GM23338 (cell line): ENCODE measurements around the gene SLC66A2. TPM values are rescaled to one million over a fixed set of nuclear protein-coding genes. Genes with fewer than 3 reads are reported as not detected.

Experiments used
- ATAC-seq: fragments of 200-7000 bp; cut with Tn5 transposase; 3 replicates; pipeline ENCODE4 v1.9.1; 2020
- DNase-seq: peaks from one replicate; pipeline ENCODE4 v3.0.0-alpha.2; 2015; ENCODE audit warnings: low spot score
- H2AFZ ChIP-seq: fragments of 200-600 bp; sonication (generic); 2 replicates; pipeline ENCODE4 v1.8.0; 2016; ENCODE audit warnings: antibody characterized with exemption, mild to moderate bottlenecking, moderate library complexity
- H3F3A ChIP-seq: fragments of 200-600 bp; sonication (generic); replicated peaks from 2 replicates; pipeline ENCODE4 v1.8.0; 2017; ENCODE audit warnings: antibody characterized with exemption, mixed run types, low read depth
- H3K27ac ChIP-seq: fragments of 200-600 bp; sonication (generic); 2 replicates; pipeline ENCODE4 v1.6.1; 2016; ENCODE audit warnings: low read depth
- H3K27me3 ChIP-seq: fragments of 200-600 bp; sonication (generic); 2 replicates; pipeline ENCODE4 v1.8.0; 2016; ENCODE audit warnings: mild to moderate bottlenecking, mixed run types, moderate library complexity; ENCODE audit not compliant: insufficient read depth
- H3K36me3 ChIP-seq: fragments of 200-600 bp; sonication (generic); 2 replicates; pipeline ENCODE4 v1.8.0; 2016; ENCODE audit warnings: mild to moderate bottlenecking; ENCODE audit not compliant: insufficient read depth
- H3K4me1 ChIP-seq: fragments of 200-600 bp; sonication (generic); 2 replicates; pipeline ENCODE4 v1.8.0; 2016; ENCODE audit warnings: mild to moderate bottlenecking, moderate library complexity; ENCODE audit not compliant: insufficient read depth
- H3K4me2 ChIP-seq: fragments of 200-600 bp; sonication (generic); 2 replicates; pipeline ENCODE4 v1.7.1; 2017; ENCODE audit warnings: mixed run types
- H3K4me3 ChIP-seq: fragments of 200-600 bp; sonication (generic); 2 replicates; pipeline ENCODE4 v1.6.1; 2016; ENCODE audit warnings: mixed run types
- H3K79me2 ChIP-seq: fragments of 200-600 bp; sonication (generic); replicated peaks from 2 replicates; pipeline ENCODE4 v1.8.0; 2017; ENCODE audit warnings: mild to moderate bottlenecking; ENCODE audit not compliant: insufficient read depth
- H3K9me2 ChIP-seq: fragments of 200-600 bp; sonication (generic); 2 replicates; pipeline ENCODE4 v1.8.0; 2017; ENCODE audit not compliant: insufficient read depth
- H4K20me1 ChIP-seq: fragments of 200-600 bp; sonication (generic); replicated peaks from 2 replicates; pipeline ENCODE4 v1.8.0; 2017; ENCODE audit warnings: mild to moderate bottlenecking; ENCODE audit not compliant: insufficient read depth
- H3K27ac Mint-ChIP-seq: 2 replicates; pipeline ENCODE4 v1.8.0; 2020; ENCODE audit warnings: inconsistent platforms, mild to moderate bottlenecking, moderate library complexity, mixed read lengths
- H3K27me3 Mint-ChIP-seq: 3 replicates; pipeline ENCODE4 v1.8.0; 2022; ENCODE audit warnings: low read depth, mild to moderate bottlenecking, moderate library complexity, mixed read lengths, inconsistent platforms; ENCODE audit not compliant: insufficient read depth, poor library complexity
- H3K36me3 Mint-ChIP-seq: 3 replicates; pipeline ENCODE4 v1.8.0; 2021; ENCODE audit warnings: low read depth, mild to moderate bottlenecking, inconsistent platforms, moderate library complexity, mixed read lengths
- H3K4me1 Mint-ChIP-seq: 3 replicates; pipeline ENCODE4 v1.8.0; 2020; ENCODE audit warnings: mild to moderate bottlenecking, inconsistent platforms, mixed read lengths
- H3K4me3 Mint-ChIP-seq: 3 replicates; pipeline ENCODE4 v1.8.0; 2021; ENCODE audit warnings: moderate library complexity, mild to moderate bottlenecking, inconsistent platforms, mixed read lengths
- H3K9me3 Mint-ChIP-seq: 3 replicates; pipeline ENCODE4 v1.8.0; 2020; ENCODE audit warnings: moderate library complexity, mild to moderate bottlenecking, inconsistent platforms, mixed read lengths
- CREB1 ChIP-seq: fragments of 250-450 bp; sonication (Bioruptor Pico); IDR thresholded peaks from 2 replicates; pipeline ENCODE4 v1.5.0; 2020; ENCODE audit warnings: low read depth, mild to moderate bottlenecking, moderate library complexity
- CTCF ChIP-seq, 2 experiments: fragments of 200-600 bp in 1 of 2; sonication (generic) in 1 of 2; conservative IDR thresholded peaks; 2 replicates each; pipeline versions ENCODE4 v1.5.1 to v1.6.1; 2016 to 2017; ENCODE audit warnings: antibody characterized with exemption in 2 of 2, low read depth in 2 of 2, mild to moderate bottlenecking in 2 of 2, moderate library complexity in 1 of 2
- ETS1 ChIP-seq: IDR thresholded peaks from 2 replicates; pipeline ENCODE4 v1.6.1; 2016; ENCODE audit warnings: antibody characterized with exemption
- EZH2 ChIP-seq: fragments of 200-600 bp; sonication (generic); IDR thresholded peaks from one replicate; pipeline ENCODE4 v1.8.0; 2017; ENCODE audit warnings: antibody characterized with exemption, mild to moderate bottlenecking, low read depth; ENCODE audit not compliant: unreplicated experiment
- JUNB ChIP-seq: IDR thresholded peaks from one replicate; pipeline ENCODE4 v1.6.1; 2016; ENCODE audit warnings: antibody characterized with exemption; ENCODE audit not compliant: unreplicated experiment
- NANOG ChIP-seq: IDR thresholded peaks from 2 replicates; pipeline ENCODE4 v1.6.1; 2016; ENCODE audit warnings: antibody characterized with exemption, borderline replicate concordance
- POLR2AphosphoS5 ChIP-seq: IDR thresholded peaks from 2 replicates; pipeline ENCODE4 v1.6.1; 2016; ENCODE audit warnings: antibody characterized with exemption, low read depth
- REST ChIP-seq: IDR thresholded peaks from one replicate; pipeline ENCODE4 v1.6.1; 2018; ENCODE audit warnings: antibody characterized with exemption; ENCODE audit not compliant: unreplicated experiment
- STAT1 ChIP-seq: IDR thresholded peaks from one replicate; pipeline ENCODE4 v1.6.1; 2016; ENCODE audit warnings: antibody characterized with exemption; ENCODE audit not compliant: unreplicated experiment
- ZNF114 ChIP-seq: fragments of 250-450 bp; sonication (Bioruptor Pico); IDR thresholded peaks from 2 replicates; pipeline ENCODE4 v1.5.0; 2020; ENCODE audit warnings: mild to moderate bottlenecking, moderate library complexity
- ZNF331 ChIP-seq: fragments of 250-450 bp; sonication (Bioruptor Pico); IDR thresholded peaks from 2 replicates; pipeline ENCODE4 v1.5.0; 2020; ENCODE audit warnings: low read depth, mild to moderate bottlenecking, moderate library complexity
- polyA plus RNA-seq: library from polyadenylated mRNA; unstranded; fragments of >200 nt; fragmentation: Nextera tagmentation; extraction: Ambion mirVana; gene quantifications from 2 replicates; pipeline ENCODE4 v1.2.1, GENCODE V29; 2016
- total RNA-seq: library from RNA; depleted of rRNA; stranded (reverse); fragments of >200 nt; shearing (Covaris generic); gene quantifications from 2 replicates; pipeline ENCODE4 v1.2.3, GENCODE V29; 2014
- TF ChIP-seq, protein P1 (sequence below): fragments of 250-450 bp; sonication (Bioruptor Pico); IDR thresholded peaks from 2 replicates; pipeline ENCODE4 v1.5.0; 2020; ENCODE audit warnings: mild to moderate bottlenecking, moderate library complexity

The SLC66A2 gene
- total and polyA plus RNA-seq, 2 experiments from 2014 or later = 4.0 to 18.1 TPM

GRCh38 chr18:79903787-79904356, 47.6 kb downstream of the SLC66A2 start:
- no peak overlapping the region for H2AFZ ChIP-seq
- no peaks in the 10 kb centered on the region for H4K20me1 ChIP-seq
- peaks cover 26% of the 10 kb centered on the region for H3K36me3 Mint-ChIP-seq
- H3K36me3 ChIP-seq = no peaks in the 10 kb centered on the region
- TF ChIP-seq JUNB = no peak
- TF ChIP-seq NANOG = no peak
- TF ChIP-seq ZNF114 (CRISPR knock-in tag) = no peak
- no peak for TF ChIP-seq CREB1
- no peak for TF ChIP-seq ETS1
- TF ChIP-seq STAT1 = no peak
- TF ChIP-seq POLR2AphosphoS5 = no peak
- TF ChIP-seq ZNF331 (CRISPR knock-in tag) = no peak
- TF ChIP-seq EZH2 = no peak
- TF ChIP-seq REST = no peak
- no peak for TF ChIP-seq CTCF (conservative IDR thresholded peaks at IDR 0.05; ENCODE audit: low read depth in 2 of 2)
- TF ChIP-seq, protein P1, sequence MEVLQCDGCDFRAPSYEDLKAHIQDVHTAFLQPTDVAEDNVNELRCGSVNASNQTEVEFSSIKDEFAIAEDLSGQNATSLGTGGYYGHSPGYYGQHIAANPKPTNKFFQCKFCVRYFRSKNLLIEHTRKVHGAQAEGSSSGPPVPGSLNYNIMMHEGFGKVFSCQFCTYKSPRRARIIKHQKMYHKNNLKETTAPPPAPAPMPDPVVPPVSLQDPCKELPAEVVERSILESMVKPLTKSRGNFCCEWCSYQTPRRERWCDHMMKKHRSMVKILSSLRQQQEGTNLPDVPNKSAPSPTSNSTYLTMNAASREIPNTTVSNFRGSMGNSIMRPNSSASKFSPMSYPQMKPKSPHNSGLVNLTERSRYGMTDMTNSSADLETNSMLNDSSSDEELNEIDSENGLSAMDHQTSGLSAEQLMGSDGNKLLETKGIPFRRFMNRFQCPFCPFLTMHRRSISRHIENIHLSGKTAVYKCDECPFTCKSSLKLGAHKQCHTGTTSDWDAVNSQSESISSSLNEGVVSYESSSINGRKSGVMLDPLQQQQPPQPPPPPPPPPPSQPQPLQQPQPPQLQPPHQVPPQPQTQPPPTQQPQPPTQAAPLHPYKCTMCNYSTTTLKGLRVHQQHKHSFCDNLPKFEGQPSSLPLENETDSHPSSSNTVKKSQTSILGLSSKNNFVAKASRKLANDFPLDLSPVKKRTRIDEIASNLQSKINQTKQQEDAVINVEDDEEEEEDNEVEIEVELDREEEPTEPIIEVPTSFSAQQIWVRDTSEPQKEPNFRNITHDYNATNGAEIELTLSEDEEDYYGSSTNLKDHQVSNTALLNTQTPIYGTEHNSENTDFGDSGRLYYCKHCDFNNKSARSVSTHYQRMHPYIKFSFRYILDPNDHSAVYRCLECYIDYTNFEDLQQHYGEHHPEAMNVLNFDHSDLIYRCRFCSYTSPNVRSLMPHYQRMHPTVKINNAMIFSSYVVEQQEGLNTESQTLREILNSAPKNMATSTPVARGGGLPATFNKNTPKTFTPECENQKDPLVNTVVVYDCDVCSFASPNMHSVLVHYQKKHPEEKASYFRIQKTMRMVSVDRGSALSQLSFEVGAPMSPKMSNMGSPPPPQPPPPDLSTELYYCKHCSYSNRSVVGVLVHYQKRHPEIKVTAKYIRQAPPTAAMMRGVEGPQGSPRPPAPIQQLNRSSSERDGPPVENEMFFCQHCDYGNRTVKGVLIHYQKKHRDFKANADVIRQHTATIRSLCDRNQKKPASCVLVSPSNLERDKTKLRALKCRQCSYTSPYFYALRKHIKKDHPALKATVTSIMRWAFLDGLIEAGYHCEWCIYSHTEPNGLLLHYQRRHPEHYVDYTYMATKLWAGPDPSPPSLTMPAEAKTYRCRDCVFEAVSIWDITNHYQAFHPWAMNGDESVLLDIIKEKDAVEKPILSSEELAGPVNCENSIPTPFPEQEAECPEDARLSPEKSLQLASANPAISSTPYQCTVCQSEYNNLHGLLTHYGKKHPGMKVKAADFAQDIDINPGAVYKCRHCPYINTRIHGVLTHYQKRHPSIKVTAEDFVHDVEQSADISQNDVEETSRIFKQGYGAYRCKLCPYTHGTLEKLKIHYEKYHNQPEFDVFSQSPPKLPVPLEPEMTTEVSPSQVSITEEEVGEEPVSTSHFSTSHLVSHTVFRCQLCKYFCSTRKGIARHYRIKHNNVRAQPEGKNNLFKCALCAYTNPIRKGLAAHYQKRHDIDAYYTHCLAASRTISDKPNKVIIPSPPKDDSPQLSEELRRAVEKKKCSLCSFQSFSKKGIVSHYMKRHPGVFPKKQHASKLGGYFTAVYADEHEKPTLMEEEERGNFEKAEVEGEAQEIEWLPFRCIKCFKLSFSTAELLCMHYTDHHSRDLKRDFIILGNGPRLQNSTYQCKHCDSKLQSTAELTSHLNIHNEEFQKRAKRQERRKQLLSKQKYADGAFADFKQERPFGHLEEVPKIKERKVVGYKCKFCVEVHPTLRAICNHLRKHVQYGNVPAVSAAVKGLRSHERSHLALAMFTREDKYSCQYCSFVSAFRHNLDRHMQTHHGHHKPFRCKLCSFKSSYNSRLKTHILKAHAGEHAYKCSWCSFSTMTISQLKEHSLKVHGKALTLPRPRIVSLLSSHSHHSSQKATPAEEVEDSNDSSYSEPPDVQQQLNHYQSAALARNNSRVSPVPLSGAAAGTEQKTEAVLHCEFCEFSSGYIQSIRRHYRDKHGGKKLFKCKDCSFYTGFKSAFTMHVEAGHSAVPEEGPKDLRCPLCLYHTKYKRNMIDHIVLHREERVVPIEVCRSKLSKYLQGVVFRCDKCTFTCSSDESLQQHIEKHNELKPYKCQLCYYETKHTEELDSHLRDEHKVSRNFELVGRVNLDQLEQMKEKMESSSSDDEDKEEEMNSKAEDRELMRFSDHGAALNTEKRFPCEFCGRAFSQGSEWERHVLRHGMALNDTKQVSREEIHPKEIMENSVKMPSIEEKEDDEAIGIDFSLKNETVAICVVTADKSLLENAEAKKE (CRISPR knock-in tag) = no peak
- H3K4me3 ChIP-seq = no peak overlapping the region
- H3K79me2 ChIP-seq = no peaks in the 10 kb centered on the region
- peaks cover 27% of the 10 kb centered on the region for H3K9me3 Mint-ChIP-seq
- no peaks in the 10 kb centered on the region for H3F3A ChIP-seq
- H3K4me2 ChIP-seq = no peak overlapping the region
- ATAC-seq (no peak), DNase-seq (no peak)
- H3K27ac ChIP-seq = no peak overlapping the region
- peaks cover 7% of the 10 kb centered on the region for H3K27me3 Mint-ChIP-seq
- H3K27me3 ChIP-seq = no peaks in the 10 kb centered on the region
- no peaks in the 10 kb centered on the region for H3K4me1 Mint-ChIP-seq
- H3K4me1 ChIP-seq = no peaks in the 10 kb centered on the region
- H3K4me3 Mint-ChIP-seq = no peak overlapping the region
- no peaks in the 10 kb centered on the region for H3K9me2 ChIP-seq
- H3K27ac Mint-ChIP-seq = no peak overlapping the region
